ENCODE measurements around the gene KANK2. TPM values are rescaled to one million over a fixed set of nuclear protein-coding genes. Genes with fewer than 3 reads are reported as not detected.

KANK2 gene
- total and polyA plus RNA-seq, 10 of the 15 experiments (the other 5 are each of a cell fraction or from before 2014, with no cell fraction given): 4.9 to 33.0 (median 21.0) TPM

- intact Hi-C loops (cut with micrococcal nuclease; ENCODE audit: unreplicated experiment): no loop called here
- WGBS (ENCODE audit: insufficient coverage, insufficient replicate concordance, low lambda C conversion rate, missing lambda C conversion rate): under 1% methylated on average over 11 of the region's 11 CpGs
- Histone ChIP-seq H2AFZ (ENCODE audit: control insufficient read depth, low read depth, low read length) (peak overlapping the region; percentile 95), H4K20me1 (ENCODE audit: control insufficient read depth, insufficient read depth) (no peaks in the 10 kb centered on the region), H3K27me3 (replicated peaks in 1 of 2; ENCODE audit: control insufficient read depth in 2 of 2, insufficient read depth in 2 of 2, low read length in 1 of 2) (no peaks in the 10 kb centered on the region), H3K9me3 (replicated peaks; ENCODE audit: control insufficient read depth, insufficient read depth, low read length) (peaks cover 3% of the 10 kb centered on the region; the same call in 1 of the 3 replicates), H3K27ac (ENCODE audit: control insufficient read depth, insufficient read depth) (peak overlapping the region; percentile 86), H3K4me2 (ENCODE audit: control insufficient read depth, insufficient read depth) (peak overlapping the region; percentile 97), H3K9ac (ENCODE audit: control insufficient read depth, insufficient read depth, low read length) (peak overlapping the region; percentile 87), H3K4me1 (ENCODE audit: control insufficient read depth, insufficient read depth, low read length) (peaks cover 20% of the 10 kb centered on the region), H3K79me2 (ENCODE audit: control insufficient read depth, insufficient read depth, low read length) (no peaks in the 10 kb centered on the region), H3K4me3 (peak overlapping the region; percentile 62), H3K36me3 (ENCODE audit: control insufficient read depth in 2 of 2, insufficient read depth in 2 of 2, low read length in 1 of 2) (no peaks in the 10 kb centered on the region; a peak in 1 of 4 replicates)
- ChIA-PET RAD21 (ENCODE audit: unreplicated experiment) (interaction anchor here (0.6 to 1.5 kb wide), 3 partner anchors 9 to 93 kb away, joined by 3 to 4 read pairs (median 3); no protein-coding TSS in a partner anchor), CTCF (interaction anchor here (1.1 to 1.9 kb wide), 3 partner anchors 12 to 238 kb away, joined by 3 to 5 read pairs (median 5); no protein-coding TSS in a partner anchor), POLR2A (interaction anchor here (0.5 to 1.0 kb wide), 3 partner anchors 24 to 633 kb away, joined by 3 to 4 read pairs (median 3); no protein-coding TSS in a partner anchor), SMC1A (ENCODE audit: uncharacterized antibody, unreplicated experiment) (interaction anchor here (0.9 to 1.2 kb wide), 4 partner anchors 15 to 160 kb away, joined by 3 to 4 read pairs (median 3); partner anchors contain the start of genes RAB3D and SPC24)
- ATAC-seq (peak; percentile 94), FAIRE-seq (peak; percentile 75), DNase-seq (ENCODE audit: low read depth, low spot score) (peak; percentile 59)
- in situ Hi-C loops (cut with MboI): no loop called here
- TSS peak; percentile 71 for BruUV-seq (replicated peaks)
- peak; percentile 83 for TF ChIP-seq MTA2 (IDR thresholded peaks at IDR 0.05; ENCODE audit: low read depth)
- no peak; the same call in 1 of the 2 replicates for TF ChIP-seq FOXM1 (IDR thresholded peaks at IDR 0.05; ENCODE audit: low read depth, low read length)
- TF ChIP-seq ATF3 (IDR thresholded peaks at IDR 0.05; ENCODE audit: borderline replicate concordance, extremely low read depth, low read depth, low read length): no peak
- TF ChIP-seq SPI1 (IDR thresholded peaks at IDR 0.05; ENCODE audit: borderline replicate concordance, insufficient read depth, low read depth, low read length): 0 out of 2 replicates have a peak, but pooled peaks have one; percentile 2
- TF ChIP-seq, protein P1, sequence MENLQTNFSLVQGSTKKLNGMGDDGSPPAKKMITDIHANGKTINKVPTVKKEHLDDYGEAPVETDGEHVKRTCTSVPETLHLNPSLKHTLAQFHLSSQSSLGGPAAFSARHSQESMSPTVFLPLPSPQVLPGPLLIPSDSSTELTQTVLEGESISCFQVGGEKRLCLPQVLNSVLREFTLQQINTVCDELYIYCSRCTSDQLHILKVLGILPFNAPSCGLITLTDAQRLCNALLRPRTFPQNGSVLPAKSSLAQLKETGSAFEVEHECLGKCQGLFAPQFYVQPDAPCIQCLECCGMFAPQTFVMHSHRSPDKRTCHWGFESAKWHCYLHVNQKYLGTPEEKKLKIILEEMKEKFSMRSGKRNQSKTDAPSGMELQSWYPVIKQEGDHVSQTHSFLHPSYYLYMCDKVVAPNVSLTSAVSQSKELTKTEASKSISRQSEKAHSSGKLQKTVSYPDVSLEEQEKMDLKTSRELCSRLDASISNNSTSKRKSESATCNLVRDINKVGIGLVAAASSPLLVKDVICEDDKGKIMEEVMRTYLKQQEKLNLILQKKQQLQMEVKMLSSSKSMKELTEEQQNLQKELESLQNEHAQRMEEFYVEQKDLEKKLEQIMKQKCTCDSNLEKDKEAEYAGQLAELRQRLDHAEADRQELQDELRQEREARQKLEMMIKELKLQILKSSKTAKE (IDR thresholded peaks at IDR 0.05; ENCODE audit: low read depth, poor library complexity, severe bottlenecking): no peak
- TF ChIP-seq SIX5 (IDR thresholded peaks at IDR 0.05; ENCODE audit: low read depth, low read length, severe bottlenecking): no peak
- no peak for TF ChIP-seq POLR2AphosphoS2 (IDR thresholded peaks at IDR 0.05; ENCODE audit: low read depth, low read length)
- TF ChIP-seq KLF5 (IDR thresholded peaks at IDR 0.05; ENCODE audit: partially characterized antibody): peak; percentile 75
- TF ChIP-seq, protein P2, sequence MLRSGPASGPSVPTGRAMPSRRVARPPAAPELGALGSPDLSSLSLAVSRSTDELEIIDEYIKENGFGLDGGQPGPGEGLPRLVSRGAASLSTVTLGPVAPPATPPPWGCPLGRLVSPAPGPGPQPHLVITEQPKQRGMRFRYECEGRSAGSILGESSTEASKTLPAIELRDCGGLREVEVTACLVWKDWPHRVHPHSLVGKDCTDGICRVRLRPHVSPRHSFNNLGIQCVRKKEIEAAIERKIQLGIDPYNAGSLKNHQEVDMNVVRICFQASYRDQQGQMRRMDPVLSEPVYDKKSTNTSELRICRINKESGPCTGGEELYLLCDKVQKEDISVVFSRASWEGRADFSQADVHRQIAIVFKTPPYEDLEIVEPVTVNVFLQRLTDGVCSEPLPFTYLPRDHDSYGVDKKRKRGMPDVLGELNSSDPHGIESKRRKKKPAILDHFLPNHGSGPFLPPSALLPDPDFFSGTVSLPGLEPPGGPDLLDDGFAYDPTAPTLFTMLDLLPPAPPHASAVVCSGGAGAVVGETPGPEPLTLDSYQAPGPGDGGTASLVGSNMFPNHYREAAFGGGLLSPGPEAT (IDR thresholded peaks at IDR 0.05; ENCODE audit: low read depth): peak; percentile 76
- no peak for TF ChIP-seq ATF2 (IDR thresholded peaks at IDR 0.05; ENCODE audit: low read length)
- no peak for TF ChIP-seq CHD4 (IDR thresholded peaks at IDR 0.05)
- TF ChIP-seq POLR2AphosphoS5 (IDR thresholded peaks at IDR 0.05; ENCODE audit: low read length): no peak
- no peak for TF ChIP-seq BRCA1 (IDR thresholded peaks at IDR 0.05; ENCODE audit: low read depth, low read length)
- peak; percentile 84 for TF ChIP-seq IKZF1 (conservative IDR thresholded peaks at IDR 0.05)
- peak; percentile 86 for TF ChIP-seq EED (IDR thresholded peaks at IDR 0.05; ENCODE audit: low read depth)
Observed at GRCh38 chr19:11179716-11180297, 17.5 kb downstream of the KANK2 start.

Data from GM12878 (cell line).